NCI-H510A treated with DMSO at 0.1 percent for 48 hours (cell line): ENCODE results near the gene CYP2U1.
"Not testable (repeated sequence)": the region's sequence is repeated elsewhere in the genome, so short reads cannot be mapped to it uniquely, and the experiment has no call there.

Source experiments
- DNase-seq: peaks from one replicate; lab custom pipeline; 2025; lab: John Stamatoyannopoulos, UW

The CYP2U1 gene

DNA sequence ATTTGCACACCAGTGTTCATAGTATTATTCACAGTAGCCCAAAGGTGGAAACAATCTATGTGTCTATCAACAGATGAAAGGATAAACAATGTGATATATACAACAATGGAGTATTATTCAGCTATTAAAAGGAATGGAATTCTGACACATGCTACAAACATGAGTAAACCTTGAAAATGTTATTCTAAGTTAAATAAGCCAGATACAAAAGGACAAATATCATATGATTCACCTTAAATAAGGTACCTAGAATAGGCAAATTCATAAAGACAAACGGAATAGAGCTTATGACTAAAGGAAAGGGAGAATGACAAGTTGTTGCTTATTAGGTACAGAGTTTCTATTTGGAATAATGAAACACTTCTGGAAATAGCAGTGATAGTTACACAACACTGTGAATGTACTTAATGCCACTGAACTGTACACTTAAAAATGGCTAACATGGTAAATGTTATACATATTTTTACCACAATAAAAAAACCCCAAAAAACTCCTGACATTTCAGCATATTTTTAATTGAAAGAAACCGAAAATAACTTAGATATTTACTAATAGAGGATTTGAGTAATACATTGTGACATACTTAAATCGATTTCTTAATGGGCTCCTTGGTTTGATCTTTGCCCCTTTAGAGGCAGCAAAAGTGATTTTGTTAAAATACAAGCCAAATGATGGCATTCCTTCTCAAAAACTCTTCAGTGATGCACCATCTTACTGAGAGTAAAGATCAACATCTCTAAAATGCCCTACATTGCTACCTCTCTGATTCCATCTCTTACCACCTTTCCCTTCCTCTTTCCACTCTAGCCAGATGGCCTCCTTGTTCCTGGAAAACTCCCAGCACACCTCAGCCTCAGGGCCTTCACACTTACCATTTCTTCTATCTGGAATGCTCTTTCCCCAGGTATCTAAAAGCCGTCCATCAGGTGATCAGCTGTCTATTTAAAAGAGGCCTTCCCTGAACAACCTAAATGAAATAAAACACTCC, 8.6 kb upstream of the CYP2U1 start:
- no peak for DNase-seq

- DNase-seq: not testable (repeated sequence)
These were observed 5.6 kb upstream of the CYP2U1 start for GRCh38 chr4:107925713-107926112.

DNA sequence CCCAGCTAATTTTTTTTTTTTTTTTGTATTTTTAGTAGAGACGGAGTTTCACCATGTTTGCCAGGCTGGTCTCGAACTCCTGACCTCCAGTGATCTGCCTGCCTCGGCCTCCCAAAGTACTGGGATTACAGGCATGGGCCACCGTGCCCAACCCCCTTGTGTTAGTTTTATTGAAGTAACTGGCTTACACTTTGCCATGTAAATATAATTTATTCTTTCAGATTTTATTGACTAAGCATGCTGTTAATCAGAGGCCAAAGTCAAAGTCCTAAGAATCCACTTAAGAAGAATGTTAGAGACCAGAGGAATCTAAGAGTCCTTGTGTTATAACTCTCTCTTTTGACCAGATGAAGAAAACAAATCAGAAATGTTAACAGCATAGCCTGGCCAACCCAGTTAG, 4.5 kb upstream of the CYP2U1 start:
- DNase-seq: not testable (repeated sequence)

GRCh38 chr4:107931775-107932321, 499 bp downstream of the CYP2U1 start:
- DNase-seq: no peak

DNA sequence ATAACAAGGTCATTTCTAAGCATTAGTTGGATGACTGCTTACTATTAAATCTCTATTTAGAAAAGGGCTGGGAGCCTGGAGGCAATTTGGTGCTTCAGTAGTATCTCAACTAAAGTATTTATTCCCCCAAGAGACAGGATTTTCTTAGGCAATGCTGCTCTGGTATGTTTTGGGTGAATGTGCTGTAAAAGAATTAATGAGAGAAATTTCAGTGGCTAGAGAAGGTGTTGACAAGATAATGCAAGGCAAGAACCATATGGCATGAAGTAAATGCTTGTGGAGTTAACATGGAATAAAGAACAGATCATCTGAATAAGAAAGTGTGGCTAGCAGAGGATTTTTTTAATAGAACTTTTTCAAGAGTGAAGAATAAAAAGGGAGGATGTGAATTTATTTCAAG, 3.9 kb downstream of the CYP2U1 start:
- no peak for DNase-seq

GRCh38 chr4:107937040-107937439, 5.7 kb downstream of the CYP2U1 start:
- no peak for DNase-seq

- no peak for DNase-seq
These were observed 8.0 kb downstream of the CYP2U1 start for GRCh38 chr4:107939307-107939706.

- no peak for DNase-seq
These were observed 14.5 kb downstream of the CYP2U1 start for GRCh38 chr4:107945809-107946208.

DNA sequence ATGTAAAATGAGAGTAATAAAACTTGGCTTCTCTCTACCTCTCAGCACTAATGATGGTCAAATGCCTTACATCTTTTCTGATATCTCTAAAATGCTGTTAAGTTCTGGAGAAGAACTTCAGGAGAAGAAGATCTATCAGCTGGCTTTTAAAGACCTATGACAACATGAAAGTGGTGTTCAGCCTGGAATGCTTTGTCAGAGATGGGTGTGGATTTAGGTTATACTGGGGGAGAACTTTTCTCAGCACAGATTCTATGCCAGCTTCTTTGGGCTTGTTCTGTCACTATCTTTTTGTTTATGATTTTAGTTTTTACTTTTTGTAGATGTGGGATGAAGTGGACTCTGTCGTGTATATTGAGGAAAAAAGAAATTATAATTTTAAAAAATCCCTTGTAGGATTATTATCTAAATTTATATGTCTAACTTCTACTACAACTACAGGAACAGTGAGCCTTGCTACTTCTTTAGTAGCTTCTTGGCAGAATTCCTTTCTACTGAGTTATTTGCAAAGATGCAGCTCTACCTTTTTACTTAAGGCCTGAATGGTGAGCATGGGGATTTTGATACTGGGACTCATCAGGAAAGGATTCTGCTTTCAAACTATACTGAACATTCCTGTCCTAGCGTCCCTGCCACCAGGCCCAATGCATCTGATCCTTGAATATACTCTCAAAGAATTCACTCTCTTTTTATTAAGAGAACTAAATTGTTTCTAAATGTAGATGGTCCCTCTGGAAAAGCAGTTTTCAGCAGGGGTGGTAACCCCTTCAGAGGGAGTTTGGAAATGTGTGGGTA, 19.6 kb downstream of the CYP2U1 start:
- no peak for DNase-seq

DNA sequence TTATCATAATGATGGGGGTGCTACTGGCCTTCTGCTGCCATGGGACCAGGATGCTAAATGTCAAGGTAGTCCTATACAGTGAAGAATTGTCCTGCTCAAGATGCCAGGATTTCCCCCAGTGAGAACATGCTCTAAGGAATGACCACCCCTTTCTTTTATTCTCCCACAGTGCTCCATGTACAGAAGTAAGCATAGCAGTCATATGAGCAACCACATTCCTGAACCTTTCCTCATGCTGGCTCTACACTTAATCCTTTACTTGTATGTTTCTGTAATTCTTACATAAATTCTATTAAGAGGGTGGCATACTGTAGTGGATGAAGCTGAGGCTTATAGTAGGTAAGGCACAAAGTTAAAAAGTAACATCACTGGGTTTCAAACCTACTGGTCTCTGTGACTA, 20.2 kb downstream of the CYP2U1 start:
- DNase-seq: no peak

- no peak for DNase-seq
These were observed 24.7 kb downstream of the CYP2U1 start for GRCh38 chr4:107956011-107956410.

DNA sequence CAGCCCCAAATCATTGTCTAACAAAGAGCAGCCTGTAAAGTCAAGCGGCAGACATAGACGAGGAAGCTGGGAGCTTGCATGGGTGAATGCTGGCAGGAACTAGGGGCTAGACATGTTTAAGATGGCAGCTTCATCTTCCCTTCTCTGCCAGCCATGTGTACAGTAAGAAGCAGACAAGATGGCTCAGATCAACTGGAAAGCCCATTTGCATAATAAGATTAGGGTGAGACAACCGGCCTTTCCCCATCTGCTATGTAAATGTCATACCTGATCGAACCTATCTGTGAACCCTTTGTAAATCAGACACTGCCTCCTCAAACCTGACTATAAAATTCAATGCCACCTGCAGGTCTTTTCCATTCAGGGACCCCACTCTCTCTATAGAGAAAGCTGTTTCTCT, 35.6 kb downstream of the CYP2U1 start:
- DNase-seq: no peak

DNA sequence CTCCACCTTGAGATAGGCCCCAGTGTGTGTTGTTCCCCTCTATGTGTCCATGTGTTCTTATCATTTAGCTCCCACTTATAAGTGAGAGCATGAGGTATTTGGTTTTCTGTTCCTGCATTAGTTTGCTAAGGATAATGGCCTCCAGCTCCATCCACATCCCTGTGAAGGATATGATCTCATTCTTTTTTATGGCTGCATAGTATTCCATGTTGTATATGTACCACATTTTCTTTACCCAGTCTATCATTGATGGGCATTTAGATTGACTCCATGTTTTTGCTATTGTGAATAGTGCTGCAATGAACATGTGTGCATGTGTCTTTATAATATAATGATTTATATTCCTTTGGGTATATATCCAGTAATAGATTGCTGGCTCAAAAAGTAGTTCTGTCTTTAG, 36.2 kb downstream of the CYP2U1 start:
- DNase-seq: not testable (repeated sequence)

GRCh38 chr4:107967921-107968320, 36.6 kb downstream of the CYP2U1 start:
- not testable (repeated sequence) for DNase-seq

DNA sequence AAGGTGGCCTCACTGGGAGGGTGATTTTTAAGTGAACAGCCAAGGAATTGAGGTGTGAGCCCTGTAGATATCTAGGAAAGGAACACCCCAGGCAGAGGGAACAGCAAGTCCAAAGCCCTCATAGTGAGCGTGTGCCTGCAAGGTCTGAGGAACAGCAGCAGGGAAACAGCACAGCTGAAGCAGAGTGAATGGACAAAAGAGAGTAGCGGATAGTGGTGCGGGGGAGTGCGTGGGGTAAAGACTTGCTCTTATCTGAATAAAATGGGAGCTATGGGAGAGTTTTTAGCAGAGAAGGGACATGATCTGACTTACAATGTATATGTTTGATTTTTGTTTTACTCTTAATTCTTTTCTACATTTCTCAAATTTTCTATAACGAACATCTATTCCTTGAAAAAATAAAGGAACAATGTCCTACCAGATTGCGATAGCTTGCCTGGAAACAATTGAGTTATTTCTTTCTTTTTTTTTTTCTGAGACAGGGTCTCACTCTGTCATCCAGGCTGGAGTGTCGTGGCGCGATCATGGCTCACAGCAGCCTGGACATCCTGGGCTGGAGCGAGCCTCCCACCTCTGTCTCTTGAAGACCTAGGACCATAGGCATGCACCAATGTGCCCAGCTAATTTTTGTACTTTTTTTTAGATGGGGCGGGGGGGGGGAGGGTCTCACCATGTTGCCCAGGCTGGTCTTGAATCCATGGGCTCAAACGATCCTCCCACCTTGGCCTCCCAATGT, 38.9 kb downstream of the CYP2U1 start:
- DNase-seq: no peak

DNA sequence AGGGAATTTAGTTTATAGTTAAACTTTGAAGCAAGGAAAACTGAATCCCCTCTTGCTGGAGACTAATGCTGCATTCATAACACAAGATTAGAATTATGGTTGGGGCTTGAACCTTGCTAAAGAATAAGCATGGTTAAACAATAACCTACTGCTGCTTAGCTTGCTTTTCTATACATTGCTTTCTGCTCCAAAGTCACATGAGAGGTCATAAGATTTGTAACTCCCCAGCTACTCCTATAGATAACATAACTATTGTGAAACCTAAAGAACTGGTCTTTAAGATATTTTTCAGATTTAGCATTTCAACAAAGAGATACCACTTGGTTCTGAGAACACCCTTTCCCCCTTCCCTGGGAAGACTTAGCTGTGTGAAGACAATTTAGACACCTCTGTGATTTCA, 41.3 kb downstream of the CYP2U1 start:
- DNase-seq: no peak

- no peak for DNase-seq
These were observed 43.2 kb downstream of the CYP2U1 start for GRCh38 chr4:107974523-107974922.

- DNase-seq: no peak
These were observed 46.1 kb downstream of the CYP2U1 start for GRCh38 chr4:107977482-107977881.

- no peak for DNase-seq
These were observed 46.8 kb downstream of the CYP2U1 start for GRCh38 chr4:107977966-107978705.

DNA sequence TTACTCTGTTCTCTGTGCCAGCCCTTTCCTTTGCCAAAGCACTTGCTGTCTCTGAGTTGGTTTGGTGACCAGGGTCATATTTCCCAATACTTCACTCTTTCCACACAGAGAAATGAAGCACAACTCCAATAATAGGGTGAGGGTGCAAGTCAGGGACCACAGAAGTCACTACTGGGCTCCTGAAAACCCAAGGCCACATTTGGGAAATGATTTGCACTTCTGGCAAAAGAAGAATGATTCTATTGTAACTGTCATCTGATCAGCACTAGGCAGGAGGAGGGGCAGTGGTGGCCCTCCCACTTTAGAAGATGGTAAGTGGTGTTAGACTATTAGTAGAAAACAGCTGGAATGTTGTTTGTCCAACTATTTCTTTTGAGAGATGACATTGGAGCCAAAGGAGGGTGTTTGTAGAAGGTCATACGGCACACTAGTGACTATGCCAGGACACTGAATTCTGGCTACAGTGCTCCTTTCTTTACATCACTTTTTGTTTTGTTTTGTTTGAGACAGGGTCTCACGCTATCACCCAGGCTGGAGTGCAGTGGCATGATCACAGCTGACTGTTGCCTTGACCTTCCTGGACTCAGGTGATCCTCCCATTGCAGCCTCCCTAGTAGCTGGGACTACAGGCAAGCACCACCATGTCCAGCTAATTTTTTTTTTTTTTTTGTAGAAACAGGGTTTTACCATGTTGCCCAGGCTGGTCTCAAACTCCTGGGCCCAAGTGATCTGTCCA, 47.5 kb downstream of the CYP2U1 start:
- no peak for DNase-seq
